ENCODE data around the gene SBK1. TPM values are rescaled to one million over a fixed set of nuclear protein-coding genes. Genes with fewer than 3 reads are reported as not detected.

Gene SBK1
- total RNA-seq, 2 experiments from 2014 or later = 0.22 to 0.63 TPM

DNA sequence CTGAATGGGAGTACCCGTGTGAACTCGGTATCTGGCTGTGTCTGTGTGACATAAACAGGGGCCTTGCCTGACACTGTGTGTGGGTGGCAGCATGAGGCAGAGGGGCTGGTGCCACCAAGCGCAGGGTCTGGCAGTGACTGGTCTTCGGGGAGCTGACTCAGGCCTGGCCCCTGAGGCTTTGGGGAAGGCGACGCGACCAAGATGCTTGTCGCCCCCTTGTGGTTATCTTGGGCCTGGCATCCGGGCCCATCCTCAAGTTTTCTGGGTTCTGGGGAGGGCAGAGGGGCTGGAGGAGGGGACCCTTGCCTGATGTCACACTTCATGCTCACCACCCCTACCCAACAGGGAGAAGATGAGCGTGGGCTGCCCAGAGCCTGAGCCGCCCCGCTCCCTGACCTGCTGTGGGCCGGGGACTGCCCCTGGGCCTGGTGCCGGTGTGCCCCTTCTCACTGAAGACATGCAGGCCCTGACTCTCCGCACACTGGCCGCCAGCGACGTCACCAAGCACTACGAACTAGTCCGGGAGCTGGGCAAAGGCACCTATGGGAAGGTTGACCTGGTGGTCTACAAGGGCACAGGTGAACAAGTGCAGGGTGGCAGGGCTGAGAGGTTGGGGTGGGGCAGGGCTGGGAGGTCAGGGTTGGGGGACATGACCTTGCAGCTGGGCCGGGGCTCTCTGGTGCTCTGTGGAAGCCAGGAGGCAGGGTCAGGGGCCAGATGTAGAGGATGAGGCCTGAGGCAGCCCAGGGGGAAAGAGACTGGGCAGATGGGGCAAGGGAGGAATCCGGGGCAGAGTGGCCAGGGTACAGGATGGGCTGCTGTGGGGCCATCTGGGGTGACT lies 24.9 kb downstream of the SBK1 start:
- no peaks in the 10 kb centered on the region for H3K36me3 ChIP-seq (ENCODE audit: insufficient read depth, low read length)
- H3K27ac ChIP-seq (ENCODE audit: low read depth, low read length, poor library complexity, severe bottlenecking) = no peak overlapping the region
- ChIA-PET POLR2A (no interaction called here), CTCF (ENCODE audit: unreplicated experiment) (interaction anchor here (0.6 to 1.5 kb wide), 2 partner anchors 33 to 40 kb away, joined by 3 to 13 read pairs; no protein-coding TSS in a partner anchor)
- H3K79me2 ChIP-seq (ENCODE audit: insufficient read depth, low read depth, low read length) = no peaks in the 10 kb centered on the region
- BruUV-seq (replicated peaks) = no TSS peak
- TF ChIP-seq, protein P1, sequence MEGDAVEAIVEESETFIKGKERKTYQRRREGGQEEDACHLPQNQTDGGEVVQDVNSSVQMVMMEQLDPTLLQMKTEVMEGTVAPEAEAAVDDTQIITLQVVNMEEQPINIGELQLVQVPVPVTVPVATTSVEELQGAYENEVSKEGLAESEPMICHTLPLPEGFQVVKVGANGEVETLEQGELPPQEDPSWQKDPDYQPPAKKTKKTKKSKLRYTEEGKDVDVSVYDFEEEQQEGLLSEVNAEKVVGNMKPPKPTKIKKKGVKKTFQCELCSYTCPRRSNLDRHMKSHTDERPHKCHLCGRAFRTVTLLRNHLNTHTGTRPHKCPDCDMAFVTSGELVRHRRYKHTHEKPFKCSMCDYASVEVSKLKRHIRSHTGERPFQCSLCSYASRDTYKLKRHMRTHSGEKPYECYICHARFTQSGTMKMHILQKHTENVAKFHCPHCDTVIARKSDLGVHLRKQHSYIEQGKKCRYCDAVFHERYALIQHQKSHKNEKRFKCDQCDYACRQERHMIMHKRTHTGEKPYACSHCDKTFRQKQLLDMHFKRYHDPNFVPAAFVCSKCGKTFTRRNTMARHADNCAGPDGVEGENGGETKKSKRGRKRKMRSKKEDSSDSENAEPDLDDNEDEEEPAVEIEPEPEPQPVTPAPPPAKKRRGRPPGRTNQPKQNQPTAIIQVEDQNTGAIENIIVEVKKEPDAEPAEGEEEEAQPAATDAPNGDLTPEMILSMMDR (conservative IDR thresholded peaks at IDR 0.05; ENCODE audit: low read length) = peak; percentile 92
- no peak for TF ChIP-seq EZH2phosphoT487 (IDR thresholded peaks at IDR 0.05; ENCODE audit: borderline replicate concordance, low read depth, low read length)
- peak; percentile 73 for DNase-seq (ENCODE audit: low spot score)
- no peaks in the 10 kb centered on the region for H4K20me1 ChIP-seq (ENCODE audit: insufficient read depth, low read length)
- H3K9me3 ChIP-seq (ENCODE audit: low read length) = no peaks in the 10 kb centered on the region
- H3K4me2 ChIP-seq (ENCODE audit: low read length) = no peak overlapping the region
- no peak overlapping the region for H2AFZ ChIP-seq (ENCODE audit: low read length)
- no peaks in the 10 kb centered on the region for H3K4me1 ChIP-seq (ENCODE audit: insufficient read depth, low read length, poor library complexity, severe bottlenecking)
- no peak overlapping the region for H3K4me3 ChIP-seq (ENCODE audit: low read depth, low read length, poor library complexity, severe bottlenecking)
- intact Hi-C loops (cut with micrococcal nuclease; ENCODE audit: unreplicated experiment) = loop anchor here (1.0 kb wide), 1 partner anchor 40 kb away; no protein-coding TSS in a partner anchor
- H3K9me2 ChIP-seq (ENCODE audit: insufficient read depth, low read length) = no peaks in the 10 kb centered on the region

DNA sequence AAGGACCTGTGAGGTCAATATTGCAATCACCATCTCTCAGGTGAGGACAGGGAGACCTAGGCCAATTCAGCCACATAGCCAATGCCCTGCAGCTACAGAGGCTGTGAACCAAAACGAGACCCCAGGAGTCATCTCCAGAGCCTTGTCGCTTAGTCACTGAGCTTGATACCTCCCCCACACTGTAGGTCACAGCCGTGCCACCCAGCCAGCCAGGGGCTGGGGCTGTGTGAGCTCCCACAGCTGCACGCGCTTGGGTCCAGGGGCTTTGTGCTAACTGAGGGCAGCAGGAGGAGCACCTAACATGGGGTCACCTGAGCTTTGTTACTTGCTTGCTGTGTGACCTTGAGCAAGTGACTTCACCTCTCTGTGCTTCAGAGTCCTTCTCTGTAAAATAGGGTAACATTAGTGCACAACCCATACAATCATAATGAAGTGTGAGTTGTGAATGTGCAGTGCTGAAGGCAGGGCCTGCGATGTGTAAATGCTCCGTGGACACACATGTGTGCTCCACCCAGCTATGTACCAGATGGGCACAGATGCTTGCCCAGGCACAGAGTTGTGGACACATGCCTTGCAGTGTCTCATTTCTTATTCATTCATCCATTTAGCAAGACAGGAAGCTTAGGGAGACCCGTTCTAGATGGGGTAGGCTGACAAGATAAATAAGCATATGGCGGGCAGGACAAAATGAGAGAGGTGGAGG lies 25.9 kb downstream of the SBK1 start:
- Histone ChIP-seq H2AFZ (ENCODE audit: low read length) (no peak overlapping the region), H3K9me3 (ENCODE audit: low read length) (no peaks in the 10 kb centered on the region), H3K9me2 (ENCODE audit: insufficient read depth, low read length) (no peaks in the 10 kb centered on the region), H3K79me2 (ENCODE audit: insufficient read depth, low read depth, low read length) (no peaks in the 10 kb centered on the region), H3K36me3 (ENCODE audit: insufficient read depth, low read length) (no peaks in the 10 kb centered on the region), H4K20me1 (ENCODE audit: insufficient read depth, low read length) (no peaks in the 10 kb centered on the region), H3K27ac (ENCODE audit: low read depth, low read length, poor library complexity, severe bottlenecking) (no peak overlapping the region), H3K4me3 (ENCODE audit: low read depth, low read length, poor library complexity, severe bottlenecking) (no peak overlapping the region), H3K4me1 (ENCODE audit: insufficient read depth, low read length, poor library complexity, severe bottlenecking) (no peaks in the 10 kb centered on the region), H3K4me2 (ENCODE audit: low read length) (no peak overlapping the region)
- CTCF ChIA-PET (ENCODE audit: unreplicated experiment) = interaction anchor here (1.2 kb wide), 1 partner anchor 40 kb away, joined by 4 read pairs; no protein-coding TSS in a partner anchor
- POLR2A ChIA-PET = no interaction called here
- intact Hi-C loops (cut with micrococcal nuclease; ENCODE audit: unreplicated experiment) = no loop called here
- no peak for DNase-seq (ENCODE audit: low spot score)
- BruUV-seq (replicated peaks) = no TSS peak
- TF ChIP-seq, protein P1 (conservative IDR thresholded peaks at IDR 0.05; ENCODE audit: low read length) = no peak
- no peak for TF ChIP-seq EZH2phosphoT487 (IDR thresholded peaks at IDR 0.05; ENCODE audit: borderline replicate concordance, low read depth, low read length)

Measured in OCI-LY7 (cell line).